Measurements from ENCODE around the gene NDUFAF3. TPM values are rescaled to one million over a fixed set of nuclear protein-coding genes. Genes with fewer than 3 reads are reported as not detected.
A peak's percentile ranks its signal among the peaks of the same experiment; 100 is the strongest.

NDUFAF3 gene
- total and polyA plus RNA-seq, 7 experiments from 2014 or later = 63.8 to 205 (median 94.2) TPM

- H3K36me3 ChIP-seq (ENCODE audit: control insufficient read depth in 2 of 3, insufficient read depth in 3 of 3, low read length in 3 of 3) = peaks cover 13 to 74% (median 26%) of the 10 kb centered on the region in 3 experiments
- Mint-ChIP-seq H3K9me3 (no peaks in the 10 kb centered on the region), H3K27me3 (no peaks in the 10 kb centered on the region), H3K36me3 (peaks cover 5 to 38% (median 15%) of the 10 kb centered on the region in 5 donors), H3K27ac (peak overlapping the region in 4 of 9 donors; percentile 39 to 70 (median 54)), H3K4me1 (peaks cover 1 to 14% (median 2%) of the 10 kb centered on the region in 7 donors), H3K4me3 (no peak overlapping the region)
- H3K4me1 ChIP-seq (ENCODE audit: control insufficient read depth in 2 of 2, insufficient read depth in 2 of 2, low read length in 2 of 2) = peaks cover 1% of the 10 kb centered on the region in 2 donors
- no peak overlapping the region for H3K4me3 ChIP-seq (ENCODE audit: low read length)
- no peaks in the 10 kb centered on the region for H3K9me3 ChIP-seq (ENCODE audit: control insufficient read depth in 2 of 3, low read length in 3 of 3)
- CTCF ChIA-PET = interaction anchor here (0.6 kb wide), 1 partner anchor 476 kb away, joined by 3 read pairs; no protein-coding TSS in a partner anchor
- ATAC-seq = no peak
- no peaks in the 10 kb centered on the region for H3K27me3 ChIP-seq (ENCODE audit: control insufficient read depth in 2 of 2, insufficient read depth in 2 of 2, low read length in 2 of 2)
- intact Hi-C loops (cut with micrococcal nuclease) = no loop called here
- no peak for DNase-seq
- POLR2A ChIA-PET = no interaction called here
- no peak overlapping the region for H3K27ac ChIP-seq (ENCODE audit: low read depth, low read length)
Observed at GRCh38 chr3:48982686-48983085, 39.2 kb upstream of the NDUFAF3 start.

GRCh38 chr3:48983096-48983495, 38.8 kb upstream of the NDUFAF3 start:
- Histone ChIP-seq H3K27me3 (ENCODE audit: control insufficient read depth in 2 of 2, insufficient read depth in 2 of 2, low read length in 2 of 2) (no peaks in the 10 kb centered on the region), H3K4me3 (ENCODE audit: low read length) (no peak overlapping the region), H3K27ac (ENCODE audit: low read depth, low read length) (no peak overlapping the region), H3K36me3 (ENCODE audit: control insufficient read depth in 2 of 3, insufficient read depth in 3 of 3, low read length in 3 of 3) (peaks cover 13 to 70% (median 26%) of the 10 kb centered on the region in 3 experiments), H3K4me1 (ENCODE audit: control insufficient read depth in 2 of 2, insufficient read depth in 2 of 2, low read length in 2 of 2) (peaks cover 5 to 6% of the 10 kb centered on the region in 2 donors), H3K9me3 (ENCODE audit: control insufficient read depth in 2 of 3, low read length in 3 of 3) (no peaks in the 10 kb centered on the region)
- Mint-ChIP-seq H3K4me3 (no peak overlapping the region), H3K27ac (peak overlapping the region in 4 of 9 donors; percentile 39 to 70 (median 54)), H3K36me3 (peaks cover 5 to 35% (median 12%) of the 10 kb centered on the region in 5 donors), H3K4me1 (peaks cover 3 to 18% (median 6%) of the 10 kb centered on the region in 7 donors), H3K9me3 (no peaks in the 10 kb centered on the region), H3K27me3 (no peaks in the 10 kb centered on the region)
- ATAC-seq = no peak
- ChIA-PET CTCF (interaction anchor here (0.6 kb wide), 1 partner anchor 476 kb away, joined by 3 read pairs; no protein-coding TSS in a partner anchor), POLR2A (interaction anchor here (1.4 kb wide), 1 partner anchor 43 kb away, joined by 4 read pairs; no protein-coding TSS in a partner anchor)
- intact Hi-C loops (cut with micrococcal nuclease) = no loop called here
- no peak for DNase-seq

DNA sequence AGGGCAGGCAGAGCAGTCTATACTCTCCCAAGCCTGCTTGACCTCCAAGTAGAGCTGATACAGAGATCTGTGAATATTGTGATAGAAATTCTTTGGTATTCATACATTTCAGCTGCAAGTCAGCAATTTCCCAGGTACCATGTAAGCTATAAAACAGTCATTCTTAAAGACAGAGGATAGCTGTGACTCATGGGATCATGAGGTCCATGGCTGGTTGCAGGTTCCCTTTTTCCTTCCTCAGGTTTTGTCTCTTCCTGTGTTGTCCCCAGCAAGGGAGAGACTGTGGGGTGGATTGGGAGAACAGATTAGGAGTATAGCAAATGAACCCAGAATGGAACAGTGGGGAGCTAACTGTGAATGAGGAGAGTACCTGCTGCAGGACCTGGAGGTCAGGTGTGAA, 37.3 kb upstream of the NDUFAF3 start:
- peaks cover 0 to 29% (median 6%) of the 10 kb centered on the region in 5 donors for H3K36me3 Mint-ChIP-seq
- intact Hi-C loops (cut with micrococcal nuclease) = loop anchor here (5.0 kb wide), 2 partner anchors 358 to 463 kb away; partner anchors contain the start of gene USP4 (in 1 of the 2)

DNA sequence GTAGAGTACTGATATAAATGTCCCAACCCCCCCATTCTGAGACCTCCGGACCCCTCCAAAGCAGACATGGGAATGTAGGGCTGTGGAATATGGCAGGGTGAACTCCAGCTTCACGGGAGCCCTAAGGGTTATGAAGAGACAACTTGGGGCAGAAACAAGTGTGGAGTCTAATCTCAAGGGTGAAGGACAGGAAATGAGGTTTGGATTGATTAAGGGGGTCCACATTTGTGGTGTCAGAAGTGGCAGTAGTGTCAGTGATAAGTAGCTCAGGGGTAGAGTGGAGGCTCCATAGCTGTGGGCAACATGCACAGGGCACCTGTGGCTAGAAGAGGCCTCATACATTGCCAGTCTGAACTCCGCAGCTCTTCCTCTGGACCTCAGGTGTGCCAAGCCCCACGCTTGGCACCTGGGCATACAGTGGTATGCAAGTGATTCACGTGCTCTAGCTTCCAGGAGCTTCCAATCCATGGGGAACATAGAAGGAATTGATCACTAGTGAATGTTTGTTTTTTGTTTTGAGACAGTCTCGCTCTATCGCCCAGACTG, 36.0 kb upstream of the NDUFAF3 start:
- intact Hi-C loops (cut with micrococcal nuclease) = loop anchor here (5.0 kb wide), 2 partner anchors 356 to 461 kb away; partner anchors contain the start of gene USP4 (in 1 of the 2)
- Histone ChIP-seq H3K27ac (ENCODE audit: low read depth, low read length) (no peak overlapping the region), H3K4me1 (ENCODE audit: control insufficient read depth in 2 of 2, insufficient read depth in 2 of 2, low read length in 2 of 2) (peaks cover 13 to 14% of the 10 kb centered on the region in 2 donors), H3K4me3 (ENCODE audit: low read length) (no peak overlapping the region), H3K36me3 (ENCODE audit: control insufficient read depth in 2 of 3, insufficient read depth in 3 of 3, low read length in 3 of 3) (peaks cover 0 to 50% (median 11%) of the 10 kb centered on the region in 3 experiments), H3K9me3 (ENCODE audit: control insufficient read depth in 2 of 3, low read length in 3 of 3) (no peaks in the 10 kb centered on the region), H3K27me3 (ENCODE audit: control insufficient read depth in 2 of 2, insufficient read depth in 2 of 2, low read length in 2 of 2) (no peaks in the 10 kb centered on the region)
- DNase-seq = no peak
- H3K27ac Mint-ChIP-seq = peak overlapping the region in 5 of 9 donors; percentile 32 to 82 (median 67)
- CTCF ChIA-PET = interaction anchor here (0.8 to 6.4 kb wide), 4 partner anchors 29 to 171 kb away, joined by 3 to 64 read pairs (median 4); partner anchors contain the start of gene USP19
- H3K4me3 Mint-ChIP-seq = no peak overlapping the region
- no peak for ATAC-seq
- peaks cover 14 to 29% (median 20%) of the 10 kb centered on the region in 7 donors for H3K4me1 Mint-ChIP-seq
- H3K36me3 Mint-ChIP-seq = peaks cover 0 to 22% (median 6%) of the 10 kb centered on the region in 5 donors
- no peaks in the 10 kb centered on the region for H3K9me3 Mint-ChIP-seq
- POLR2A ChIA-PET = interaction anchor here (0.8 to 7.8 kb wide), 3 partner anchors 21 to 108 kb away, joined by 3 to 130 read pairs (median 17); partner anchors contain the start of genes QRICH1 and WDR6
- no peaks in the 10 kb centered on the region for H3K27me3 Mint-ChIP-seq

More for the DNA sequence above, 37.3 kb upstream of the NDUFAF3 start:
- Mint-ChIP-seq H3K4me1 (peaks cover 12 to 26% (median 16%) of the 10 kb centered on the region in 7 donors), H3K9me3 (no peaks in the 10 kb centered on the region), H3K27ac (peak overlapping the region in 5 of 9 donors; percentile 17 to 63 (median 32)), H3K4me3 (no peak overlapping the region), H3K27me3 (no peaks in the 10 kb centered on the region)
- no peak overlapping the region for H3K27ac ChIP-seq (ENCODE audit: low read depth, low read length)
- CTCF ChIA-PET = interaction anchor here (0.6 to 1.8 kb wide), 4 partner anchors 11 to 310 kb away, joined by 3 to 6 read pairs (median 4); partner anchors contain the start of genes USP19 and WDR6
- DNase-seq = no peak
- no peaks in the 10 kb centered on the region for H3K9me3 ChIP-seq (ENCODE audit: control insufficient read depth in 2 of 3, low read length in 3 of 3)
- peaks cover 12% of the 10 kb centered on the region in 2 donors for H3K4me1 ChIP-seq (ENCODE audit: control insufficient read depth in 2 of 2, insufficient read depth in 2 of 2, low read length in 2 of 2)
- no peak for ATAC-seq
- no peaks in the 10 kb centered on the region for H3K27me3 ChIP-seq (ENCODE audit: control insufficient read depth in 2 of 2, insufficient read depth in 2 of 2, low read length in 2 of 2)
- H3K4me3 ChIP-seq (ENCODE audit: low read length) = no peak overlapping the region
- H3K36me3 ChIP-seq (ENCODE audit: control insufficient read depth in 2 of 3, insufficient read depth in 3 of 3, low read length in 3 of 3) = peaks cover 5 to 58% (median 19%) of the 10 kb centered on the region in 3 experiments
- POLR2A ChIA-PET = interaction anchor here (1.2 to 1.4 kb wide), 2 partner anchors 23 to 45 kb away, joined by 3 to 5 read pairs; partner anchors contain the start of genes IMPDH2 and WDR6

DNA sequence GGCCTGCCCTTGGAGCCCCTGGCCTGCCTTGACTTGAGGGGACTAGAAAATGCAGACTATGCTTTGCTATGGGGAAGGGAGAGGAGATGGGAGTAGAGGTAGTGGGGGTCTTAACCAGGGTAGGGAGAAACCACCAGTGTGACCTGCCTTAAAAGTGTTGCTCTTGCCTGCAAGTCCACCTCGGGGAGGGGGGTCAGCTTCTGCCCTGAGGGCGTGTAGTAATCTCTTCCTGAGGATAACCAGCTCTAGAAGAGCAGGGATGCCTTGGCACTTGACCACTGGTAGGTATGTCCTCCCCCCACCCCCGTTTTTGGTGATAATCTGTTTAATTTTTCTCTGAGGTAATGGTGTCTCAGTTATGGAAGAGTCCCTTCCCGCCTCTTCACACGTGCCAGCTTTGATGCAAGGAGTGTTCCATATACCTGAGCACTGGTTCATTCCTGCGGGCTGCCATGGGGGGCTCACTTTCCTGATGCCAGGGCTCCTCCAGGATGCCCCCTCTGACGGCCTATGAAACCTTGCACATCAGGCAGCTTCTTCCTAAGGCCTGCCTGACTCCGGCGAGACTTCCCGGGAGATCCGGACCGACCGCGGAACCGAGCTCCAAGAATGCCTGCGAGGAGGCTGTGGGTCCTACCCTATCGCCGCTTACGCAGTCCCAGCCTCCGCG, 32.7 kb upstream of the NDUFAF3 start:
- H3K9me3 Mint-ChIP-seq = no peaks in the 10 kb centered on the region
- Histone ChIP-seq H3K27me3 (ENCODE audit: control insufficient read depth in 2 of 2, insufficient read depth in 2 of 2, low read length in 2 of 2) (no peaks in the 10 kb centered on the region), H3K36me3 (ENCODE audit: control insufficient read depth in 2 of 3, insufficient read depth in 3 of 3, low read length in 3 of 3) (peaks cover 0 to 21% (median 0%) of the 10 kb centered on the region in 3 experiments), H3K27ac (ENCODE audit: low read depth, low read length) (peak overlapping the region; percentile 82), H3K4me1 (ENCODE audit: control insufficient read depth in 2 of 2, insufficient read depth in 2 of 2, low read length in 2 of 2) (peaks cover 24% of the 10 kb centered on the region in 2 donors), H3K4me3 (ENCODE audit: low read length) (peak overlapping the region; percentile 96), H3K9me3 (ENCODE audit: control insufficient read depth in 2 of 3, low read length in 3 of 3) (no peaks in the 10 kb centered on the region)
- CTCF ChIA-PET = interaction anchor here (0.7 to 6.4 kb wide), 11 partner anchors 14 to 350 kb away, joined by 3 to 64 read pairs (median 7); partner anchors contain the start of genes IMPDH2, NDUFAF3, QRICH1 and USP19
- H3K4me3 Mint-ChIP-seq = peak overlapping the region; percentile 89 to 97 (median 91)
- H3K27me3 Mint-ChIP-seq = no peaks in the 10 kb centered on the region
- intact Hi-C loops (cut with micrococcal nuclease) = loop anchor here (1.0 to 5.0 kb wide), 7 partner anchors 18 to 458 kb away; partner anchors contain the start of genes USP19 (in 1 of the 2), USP4 (in 1 of the 2) and WDR6 (in 1 of the 2)
- H3K27ac Mint-ChIP-seq = peak overlapping the region; percentile 69 to 92 (median 88)
- no peak for ATAC-seq
- POLR2A ChIA-PET = interaction anchor here (0.6 to 11.2 kb wide), 8 partner anchors 18 to 351 kb away, joined by 3 to 179 read pairs (median 12); partner anchors contain the start of genes DALRD3, IMPDH2, NDUFAF3 and QRICH1
- peaks cover 0 to 9% (median 0%) of the 10 kb centered on the region in 5 donors for H3K36me3 Mint-ChIP-seq
- H3K4me1 Mint-ChIP-seq = peaks cover 26 to 51% (median 40%) of the 10 kb centered on the region in 7 donors
- DNase-seq = no peak
